HepG2 (cell line): ENCODE results near the gene SERTAD3. TPM values are rescaled to one million over a fixed set of nuclear protein-coding genes. Genes with fewer than 3 reads are reported as not detected.

Experiments used
- KIAA2018 ChIP-seq: sonication (generic); formaldehyde crosslinking; IDR thresholded peaks from 2 replicates; pipeline ENCODE4 v1.5.0; 2020; ENCODE audit warnings: mild to moderate bottlenecking, missing genetic modification reagents, borderline replicate concordance
- RFX1 ChIP-seq: fragments of 450-650 bp; IDR thresholded peaks from 2 replicates; pipeline ENCODE4 v1.6.1; 2017
- ZNF335 ChIP-seq: sonication (generic); formaldehyde crosslinking; IDR thresholded peaks from 2 replicates; pipeline ENCODE4 v1.4.0; 2020; ENCODE audit warnings: missing genetic modification reagents
- polyA plus RNA-seq, 8 experiments: library from polyadenylated mRNA; depleted of rRNA in 3 of 8; stranded (reverse) in 7 of 8; unstranded in 1 of 8; fragments of >200 nt; fragmentation: Illumina TruSeq in 4 of 8; extraction: Trizol in 4 of 8; gene quantifications; 2 replicates each; pipeline versions ENCODE4 v1.2.1 to v1.2.3, GENCODE V29; 2011 to 2016; ENCODE audit warnings: low read depth in 4 of 8, missing spikeins in 1 of 8, mixed read lengths in 1 of 8; ENCODE audit not compliant: insufficient read depth in 1 of 8
- total RNA-seq, 5 experiments: library from RNA; depleted of rRNA; stranded (reverse); fragments of >200 nt; fragmentation: Illumina TruSeq; extraction: Trizol; gene quantifications; 2 replicates each; pipeline ENCODE4 v1.2.3, GENCODE V29; 2016; ENCODE audit warnings: low read depth in 1 of 5

The SERTAD3 gene
- total and polyA plus RNA-seq, 2 of the 13 experiments (the other 11 are each of a cell fraction or from before 2014, with no cell fraction given), result 9.6 to 16.9 TPM

DNA sequence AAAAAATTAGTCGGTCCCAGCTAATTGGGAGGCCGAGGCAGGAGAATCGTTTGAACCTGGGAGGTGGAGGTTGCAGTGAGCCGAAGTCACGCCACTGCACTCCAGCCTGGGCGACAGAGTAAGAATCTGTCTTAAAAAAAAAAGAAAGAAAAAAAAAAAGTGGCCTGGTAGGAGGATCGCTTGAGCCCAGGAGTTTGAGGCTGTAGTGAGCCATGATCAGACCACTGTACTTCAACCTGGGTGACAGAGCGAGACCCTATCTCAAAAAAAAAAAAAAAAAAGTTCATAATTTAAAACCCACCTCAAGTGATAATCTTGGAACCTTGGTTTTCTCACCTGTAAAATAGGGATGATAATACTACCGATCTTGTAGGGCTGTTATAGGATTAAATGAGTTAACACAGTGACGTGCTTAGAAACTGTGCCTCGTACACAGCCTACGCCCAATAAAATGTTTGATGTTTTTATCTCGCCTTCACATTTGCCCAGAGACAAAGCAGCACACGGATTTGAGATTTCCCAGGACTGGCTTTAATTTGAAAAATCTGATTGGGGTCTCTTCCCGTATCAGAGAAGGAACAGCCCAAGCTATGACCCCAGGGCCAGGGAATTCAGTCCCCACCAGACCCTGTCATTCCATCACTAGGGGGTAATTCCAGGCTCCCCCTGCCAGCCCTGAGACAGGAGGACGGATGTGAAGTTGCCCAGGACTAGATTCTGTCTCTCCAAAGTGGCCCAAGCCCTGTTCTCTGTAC, 22.0 kb downstream of the SERTAD3 start (continued):
- no peak for TF ChIP-seq KIAA2018 (CRISPR knock-in tag)
- TF ChIP-seq RFX1, result no peak
- no peak for TF ChIP-seq ZNF335 (CRISPR knock-in tag)
